HAP-1 (cell line): ENCODE results near the gene LCLAT1.
"Not testable (repeated sequence)": the region's sequence is repeated elsewhere in the genome, so short reads cannot be mapped to it uniquely, and the experiment has no call there.

ENCODE experiments used
- DNase-seq, 2 experiments: peaks; one replicate each; pipeline ENCODE4 v3.0.0-alpha.2; 2016 to 2020; ENCODE audit warnings: low spot score in 2 of 2
- H3K27me3 ChIP-seq: fragments of 250-450 bp; sonication (Bioruptor Pico); 2 replicates; pipeline ENCODE4 v1.5.1; 2020; ENCODE audit warnings: low read depth, mild to moderate bottlenecking, moderate library complexity
- H3K36me3 ChIP-seq: fragments of 250-450 bp; sonication (Bioruptor Pico); replicated peaks from 2 replicates; pipeline ENCODE4 v1.5.1; 2020; ENCODE audit warnings: mild to moderate bottlenecking
- H3K4me1 ChIP-seq: fragments of 250-450 bp; sonication (Bioruptor Pico); 2 replicates; pipeline ENCODE4 v1.5.1; 2020; ENCODE audit warnings: mild to moderate bottlenecking
- H3K4me3 ChIP-seq: fragments of 250-450 bp; sonication (Bioruptor Pico); 2 replicates; pipeline ENCODE4 v1.5.1; 2020; ENCODE audit warnings: mild to moderate bottlenecking, moderate library complexity
- H3K9me3 ChIP-seq: fragments of 250-450 bp; sonication (Bioruptor Pico); 2 replicates; pipeline ENCODE4 v1.5.1; 2020; ENCODE audit warnings: mild to moderate bottlenecking, moderate library complexity
- in situ Hi-C: fragments of 300-500 bp; cut with MboI; formaldehyde crosslinking; loops from 3 replicates; pipeline ENCODE4 v1.14.3; 2020; ENCODE audit warnings: low sequenced_read_pairs, inconsistent platforms, mixed read lengths

The LCLAT1 gene

DNA sequence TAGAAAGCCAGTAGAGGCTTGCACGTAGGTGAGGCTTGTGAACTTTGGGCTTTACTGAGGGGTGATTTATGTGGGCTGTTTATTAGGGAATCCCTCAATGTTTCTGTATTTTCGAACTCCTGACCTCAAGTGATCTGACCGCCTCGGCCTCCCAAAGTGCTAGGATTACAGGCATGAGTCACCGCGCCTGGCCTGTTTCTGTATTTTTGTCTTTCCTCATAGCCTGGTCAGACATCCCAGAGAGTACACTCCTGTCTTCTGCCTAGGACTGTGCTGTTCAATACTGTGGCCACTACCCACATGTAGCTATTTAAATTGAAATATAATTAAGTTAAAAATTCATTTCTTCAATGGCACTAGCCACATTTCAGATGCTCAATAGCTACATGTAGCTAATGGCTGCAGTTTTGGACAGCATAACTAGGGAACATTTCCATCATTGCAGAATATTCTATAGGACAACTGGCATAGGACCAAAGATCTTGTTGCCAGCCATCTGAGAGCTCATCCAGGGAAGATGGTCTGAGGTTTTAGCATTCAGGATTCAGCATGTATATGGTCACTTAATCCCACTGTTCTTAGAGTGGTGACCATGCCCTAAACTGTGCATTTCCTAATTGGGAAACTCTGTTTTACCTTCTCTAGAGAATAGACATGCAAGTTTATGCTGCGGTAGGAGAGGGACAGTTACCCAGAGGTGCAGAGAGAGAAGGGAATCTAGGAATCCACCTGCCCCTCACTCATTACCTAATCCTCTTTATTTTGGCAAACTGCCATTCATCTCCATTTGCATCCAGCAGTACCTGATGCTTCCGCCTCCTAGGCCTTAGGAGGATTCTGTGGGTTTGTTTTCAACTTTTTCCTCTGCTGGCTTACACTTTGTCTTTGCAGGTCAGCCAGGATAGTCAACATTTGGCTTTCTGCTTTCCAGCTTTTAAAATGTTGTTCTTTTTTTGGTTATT, 64.4 kb downstream of the LCLAT1 start:
- H3K4me3 ChIP-seq = no peak overlapping the region

DNA sequence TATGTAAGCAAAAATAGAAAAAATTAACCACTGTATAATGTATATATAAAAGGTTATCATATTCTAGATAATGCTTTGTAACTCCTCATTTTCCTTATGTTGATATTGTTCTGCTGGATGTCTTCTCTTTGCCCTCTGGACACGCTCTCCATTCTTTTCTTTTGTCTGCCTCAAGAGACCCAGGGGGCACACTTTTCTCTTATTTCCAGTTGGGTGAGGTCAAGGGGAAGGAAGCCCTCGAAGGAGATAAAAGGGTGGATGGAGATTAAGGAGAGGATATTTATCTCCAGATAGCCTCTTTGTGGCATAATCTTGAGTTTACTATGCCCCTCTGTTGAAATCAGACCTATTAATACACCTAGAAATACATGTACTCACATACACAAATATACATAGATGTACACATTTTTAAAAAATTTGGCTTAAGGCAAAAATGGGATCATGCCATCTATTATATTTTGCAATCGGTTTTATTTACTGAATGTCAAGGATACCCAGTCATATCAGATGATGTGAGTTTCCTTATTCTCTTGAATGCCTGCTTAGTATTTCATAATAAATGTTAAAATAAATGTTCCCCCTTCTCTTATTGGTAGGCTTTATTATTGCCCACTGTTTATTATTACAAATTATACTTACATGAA, 65.3 kb downstream of the LCLAT1 start:
- H3K36me3 ChIP-seq = no peaks in the 10 kb centered on the region
- DNase-seq = no peak
- in situ Hi-C loops = no loop called here
- H3K4me1 ChIP-seq = peaks cover 27% of the 10 kb centered on the region
- no peak overlapping the region for H3K4me3 ChIP-seq
- H3K27me3 ChIP-seq = no peaks in the 10 kb centered on the region
- H3K9me3 ChIP-seq = peaks cover 5% of the 10 kb centered on the region; the same call in 1 of the 2 replicates

More for the DNA sequence above, 64.4 kb downstream of the LCLAT1 start:
- no peaks in the 10 kb centered on the region for H3K27me3 ChIP-seq
- DNase-seq = no peak
- H3K36me3 ChIP-seq = no peaks in the 10 kb centered on the region
- peaks cover 5% of the 10 kb centered on the region; the same call in 1 of the 2 replicates for H3K9me3 ChIP-seq
- in situ Hi-C loops = no loop called here
- peaks cover 27% of the 10 kb centered on the region for H3K4me1 ChIP-seq

GRCh38 chr2:30513649-30514048, 66.6 kb downstream of the LCLAT1 start:
- H3K27me3 ChIP-seq, in situ Hi-C loops, DNase-seq, H3K4me3 ChIP-seq, H3K9me3 ChIP-seq, H3K36me3 ChIP-seq: not testable (repeated sequence)
- peaks cover 27% of the 10 kb centered on the region for H3K4me1 ChIP-seq

DNA sequence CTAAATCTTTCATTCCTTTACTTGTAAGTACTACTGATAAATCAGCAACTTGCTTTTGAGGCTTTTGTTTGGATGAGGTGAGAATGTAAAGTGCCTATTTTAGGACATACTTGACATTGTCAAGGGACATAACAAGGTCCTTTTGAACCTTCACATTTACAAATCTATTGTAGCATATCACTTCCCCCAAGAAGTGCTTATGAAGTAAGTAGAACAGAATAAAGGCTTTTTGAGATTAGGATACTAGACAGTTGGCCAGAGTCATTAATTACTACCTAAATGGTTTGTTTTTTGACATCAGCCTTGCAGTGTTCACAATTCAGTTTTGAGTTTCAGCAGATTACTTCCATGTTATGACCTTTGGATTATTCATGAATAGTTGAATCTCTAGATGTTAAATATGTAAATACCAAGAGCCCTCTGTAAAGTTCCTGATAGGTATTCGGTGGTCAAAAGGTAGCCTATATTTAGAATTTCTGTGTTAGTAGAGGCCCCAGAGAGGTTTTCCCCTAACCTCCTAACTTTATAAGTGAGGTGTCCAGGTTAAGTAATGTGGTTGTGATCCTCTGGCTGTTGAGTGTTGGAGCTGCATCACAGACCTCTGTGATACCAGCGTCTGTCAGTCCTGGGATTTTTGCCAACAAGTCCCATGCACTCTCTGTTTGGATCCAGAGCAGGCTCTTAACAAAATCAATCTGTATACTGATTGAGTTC, 67.2 kb downstream of the LCLAT1 start:
- no peak overlapping the region for H3K4me3 ChIP-seq
- in situ Hi-C loops = no loop called here
- H3K4me1 ChIP-seq = peaks cover 27% of the 10 kb centered on the region
- H3K36me3 ChIP-seq = no peaks in the 10 kb centered on the region; the same call in 1 of the 2 replicates
- H3K27me3 ChIP-seq = no peaks in the 10 kb centered on the region
- peak; percentile 27 to 90 for DNase-seq
- peaks cover 3% of the 10 kb centered on the region; the same call in 1 of the 2 replicates for H3K9me3 ChIP-seq

DNA sequence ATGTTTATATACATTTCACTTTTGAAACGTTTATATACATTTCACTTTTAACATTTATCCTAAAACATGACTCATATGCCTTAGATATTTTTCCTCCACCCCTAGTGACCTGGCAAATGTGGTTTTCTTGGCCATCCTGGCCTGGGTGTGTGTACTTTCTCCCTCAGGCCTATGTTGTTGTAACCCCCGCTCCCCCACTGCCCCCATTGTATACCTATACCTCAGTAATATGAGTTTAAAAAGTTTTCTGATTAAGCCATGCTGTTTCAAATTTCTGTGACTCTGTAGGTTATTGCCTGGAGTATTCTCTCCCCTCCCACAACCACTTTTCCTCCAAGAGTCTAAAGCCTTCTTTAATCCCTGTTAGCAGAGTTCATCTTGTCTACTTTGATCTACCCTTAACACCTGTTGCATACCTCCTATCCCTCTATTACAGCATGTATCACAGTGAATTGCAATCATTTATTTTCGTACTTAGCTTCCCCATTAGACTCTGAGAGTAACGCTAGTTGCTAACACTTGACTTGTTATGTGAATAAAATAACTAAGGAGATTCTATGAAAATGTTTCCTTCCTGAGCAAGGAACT, 67.9 kb downstream of the LCLAT1 start:
- in situ Hi-C loops = no loop called here
- peaks cover 27% of the 10 kb centered on the region for H3K4me1 ChIP-seq
- no peak for DNase-seq
- no peak overlapping the region for H3K4me3 ChIP-seq
- peaks cover 3% of the 10 kb centered on the region; the same call in 1 of the 2 replicates for H3K9me3 ChIP-seq
- no peaks in the 10 kb centered on the region; the same call in 1 of the 2 replicates for H3K36me3 ChIP-seq
- H3K27me3 ChIP-seq = no peaks in the 10 kb centered on the region

GRCh38 chr2:30516166-30516565, 69.1 kb downstream of the LCLAT1 start:
- H3K27me3 ChIP-seq = no peaks in the 10 kb centered on the region
- H3K4me1 ChIP-seq = peaks cover 24% of the 10 kb centered on the region
- DNase-seq = no peak
- H3K36me3 ChIP-seq = no peaks in the 10 kb centered on the region; the same call in 1 of the 2 replicates
- in situ Hi-C loops = no loop called here
- H3K9me3 ChIP-seq = peaks cover 3% of the 10 kb centered on the region; the same call in 1 of the 2 replicates
- H3K4me3 ChIP-seq = no peak overlapping the region

GRCh38 chr2:30519796-30520195, 72.8 kb downstream of the LCLAT1 start:
- in situ Hi-C loops = no loop called here
- H3K36me3 ChIP-seq = no peaks in the 10 kb centered on the region; the same call in 1 of the 2 replicates

GRCh38 chr2:30522421-30522820, 75.4 kb downstream of the LCLAT1 start:
- Histone ChIP-seq H3K9me3 (peaks cover 7% of the 10 kb centered on the region; the same call in 1 of the 2 replicates), H3K27me3 (no peaks in the 10 kb centered on the region), H3K36me3 (no peaks in the 10 kb centered on the region; the same call in none of the 2 replicates), H3K4me3 (no peak overlapping the region), H3K4me1 (peaks cover 11% of the 10 kb centered on the region)
- in situ Hi-C loops = no loop called here
- DNase-seq = no peak

More at GRCh38 chr2:30519796-30520195, 72.8 kb downstream of the LCLAT1 start:
- no peaks in the 10 kb centered on the region for H3K27me3 ChIP-seq
- no peak for DNase-seq
- peaks cover 3% of the 10 kb centered on the region; the same call in 1 of the 2 replicates for H3K9me3 ChIP-seq
- peaks cover 2% of the 10 kb centered on the region; the same call in 1 of the 2 replicates for H3K4me1 ChIP-seq
- no peak overlapping the region for H3K4me3 ChIP-seq

DNA sequence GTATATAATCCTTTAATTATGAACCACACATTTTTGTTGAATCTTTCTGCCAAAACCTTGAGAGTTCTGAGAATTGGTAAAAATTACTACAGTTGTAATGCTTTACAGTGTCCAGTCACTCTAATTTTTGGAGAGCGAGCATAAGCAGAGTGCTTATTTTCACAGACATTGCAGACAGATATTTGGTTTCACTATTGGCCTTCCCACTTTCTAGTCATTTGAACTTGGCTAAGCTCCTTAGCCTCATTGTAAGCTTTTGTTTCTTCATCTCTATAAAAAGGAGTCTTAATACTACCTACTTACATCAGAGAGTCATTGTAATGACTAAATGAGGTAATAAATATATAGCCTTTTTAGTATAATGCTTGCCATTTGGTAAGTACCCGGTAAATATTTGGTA, 80.4 kb downstream of the LCLAT1 start:
- H3K36me3 ChIP-seq = peaks cover 3% of the 10 kb centered on the region; the same call in 1 of the 2 replicates
- DNase-seq = no peak
- peaks cover 23% of the 10 kb centered on the region for H3K4me1 ChIP-seq
- no peak overlapping the region for H3K4me3 ChIP-seq
- H3K9me3 ChIP-seq = peaks cover 5% of the 10 kb centered on the region; the same call in 1 of the 2 replicates
- in situ Hi-C loops = no loop called here
- no peaks in the 10 kb centered on the region for H3K27me3 ChIP-seq

DNA sequence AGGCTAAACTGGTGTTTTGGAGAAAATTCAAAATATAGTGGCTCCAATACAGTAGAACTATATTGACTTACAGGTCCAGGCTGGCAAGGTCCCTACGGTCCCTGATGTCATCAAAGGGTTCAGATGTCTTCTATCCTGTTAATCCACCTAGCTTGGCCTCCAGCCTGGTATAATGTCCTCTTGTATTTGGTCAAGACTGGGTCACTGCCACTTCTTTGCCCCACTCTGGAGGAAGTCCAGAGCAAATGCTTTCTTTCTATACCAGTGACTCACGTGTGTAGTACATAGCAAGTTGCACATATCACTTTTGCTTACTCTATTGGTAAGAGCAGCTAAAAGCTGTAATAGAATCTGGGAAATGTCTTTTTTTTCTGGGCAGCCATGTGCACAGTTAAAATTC, 80.8 kb downstream of the LCLAT1 start:
- peaks cover 5% of the 10 kb centered on the region; the same call in 1 of the 2 replicates for H3K9me3 ChIP-seq
- no peak for DNase-seq
- no peak overlapping the region for H3K4me3 ChIP-seq
- no peaks in the 10 kb centered on the region for H3K27me3 ChIP-seq
- in situ Hi-C loops = no loop called here
- H3K4me1 ChIP-seq = peaks cover 23% of the 10 kb centered on the region
- peaks cover 3% of the 10 kb centered on the region; the same call in 1 of the 2 replicates for H3K36me3 ChIP-seq

DNA sequence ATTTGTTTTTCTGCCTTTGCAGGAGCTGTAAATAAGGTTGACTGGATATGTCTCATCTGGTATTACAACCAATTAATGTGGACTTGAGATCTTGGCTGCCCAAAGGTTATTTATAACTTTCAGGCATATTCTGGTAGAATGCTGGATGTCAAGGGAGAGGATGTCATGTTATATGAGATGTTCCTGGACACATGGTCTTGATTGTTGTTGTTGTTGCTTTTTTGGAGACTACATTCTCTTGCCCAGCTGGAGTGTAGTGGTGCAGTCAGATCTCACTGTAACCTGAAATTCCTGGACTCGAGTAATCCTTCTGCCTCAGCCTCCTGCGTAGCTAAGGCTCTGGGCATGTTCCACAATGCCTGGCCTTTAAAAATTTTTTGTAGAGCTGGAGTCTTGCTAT, 83.3 kb downstream of the LCLAT1 start:
- H3K9me3 ChIP-seq = peaks cover 5% of the 10 kb centered on the region; the same call in 1 of the 2 replicates
- H3K36me3 ChIP-seq = peaks cover 18% of the 10 kb centered on the region
- H3K4me3 ChIP-seq = no peak overlapping the region
- no peaks in the 10 kb centered on the region for H3K27me3 ChIP-seq
- H3K4me1 ChIP-seq = peaks cover 23% of the 10 kb centered on the region
- in situ Hi-C loops = no loop called here
- DNase-seq = no peak

DNA sequence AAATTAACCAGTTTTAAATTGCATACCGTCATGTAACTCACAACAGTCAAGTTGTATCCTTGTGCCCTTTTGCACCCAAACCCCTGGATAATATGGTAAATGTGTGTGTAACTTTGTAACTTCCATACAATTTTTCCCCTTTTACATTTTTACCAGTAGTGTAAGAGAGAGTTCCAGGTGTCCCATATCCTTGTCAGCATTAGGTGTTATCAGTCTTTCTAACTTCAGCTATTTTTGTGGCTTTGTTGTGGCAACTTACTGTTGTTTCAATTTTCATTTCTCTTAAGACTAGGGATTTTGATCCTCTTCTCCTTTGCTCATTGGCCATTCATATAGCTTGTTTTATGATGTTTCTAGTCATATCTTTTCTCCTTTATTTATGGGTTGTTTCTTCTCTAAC, 94.6 kb downstream of the LCLAT1 start:
- Histone ChIP-seq H3K9me3 (no peaks in the 10 kb centered on the region), H3K27me3 (no peaks in the 10 kb centered on the region), H3K36me3 (no peaks in the 10 kb centered on the region), H3K4me1 (peaks cover 22% of the 10 kb centered on the region), H3K4me3 (no peak overlapping the region)
- no peak for DNase-seq
- in situ Hi-C loops = no loop called here

DNA sequence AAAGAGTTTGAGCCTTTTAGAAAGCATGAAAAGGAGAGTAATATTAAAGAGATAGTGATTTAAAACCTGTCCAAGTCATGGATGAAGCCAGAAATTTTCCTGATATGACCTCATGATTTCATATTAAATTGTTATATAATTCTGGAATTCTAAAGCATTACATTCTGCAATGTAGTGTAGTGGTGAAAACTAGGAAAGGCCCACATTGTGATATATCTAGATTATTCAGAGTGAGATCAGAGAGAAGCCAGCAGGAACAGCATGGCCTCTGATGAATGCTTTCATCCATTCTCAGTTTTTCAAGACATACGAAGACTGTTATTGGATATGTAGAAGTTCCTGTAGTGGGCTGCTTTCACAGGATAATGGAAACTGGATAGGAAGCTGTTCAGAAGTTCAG, 98.8 kb downstream of the LCLAT1 start:
- H3K27me3 ChIP-seq = no peaks in the 10 kb centered on the region
- peaks cover 30% of the 10 kb centered on the region for H3K4me1 ChIP-seq
- no peak overlapping the region for H3K4me3 ChIP-seq
- no peaks in the 10 kb centered on the region for H3K36me3 ChIP-seq
- DNase-seq = no peak
- H3K9me3 ChIP-seq = no peaks in the 10 kb centered on the region
- in situ Hi-C loops = no loop called here
